ENCODE data around the gene MTG2. TPM values are rescaled to one million over a fixed set of nuclear protein-coding genes. Genes with fewer than 3 reads are reported as not detected.

Gene MTG2
- polyA plus RNA-seq, 1 of the 3 experiments (the other 2 are of a cell fraction), result 42.9 TPM

DNA sequence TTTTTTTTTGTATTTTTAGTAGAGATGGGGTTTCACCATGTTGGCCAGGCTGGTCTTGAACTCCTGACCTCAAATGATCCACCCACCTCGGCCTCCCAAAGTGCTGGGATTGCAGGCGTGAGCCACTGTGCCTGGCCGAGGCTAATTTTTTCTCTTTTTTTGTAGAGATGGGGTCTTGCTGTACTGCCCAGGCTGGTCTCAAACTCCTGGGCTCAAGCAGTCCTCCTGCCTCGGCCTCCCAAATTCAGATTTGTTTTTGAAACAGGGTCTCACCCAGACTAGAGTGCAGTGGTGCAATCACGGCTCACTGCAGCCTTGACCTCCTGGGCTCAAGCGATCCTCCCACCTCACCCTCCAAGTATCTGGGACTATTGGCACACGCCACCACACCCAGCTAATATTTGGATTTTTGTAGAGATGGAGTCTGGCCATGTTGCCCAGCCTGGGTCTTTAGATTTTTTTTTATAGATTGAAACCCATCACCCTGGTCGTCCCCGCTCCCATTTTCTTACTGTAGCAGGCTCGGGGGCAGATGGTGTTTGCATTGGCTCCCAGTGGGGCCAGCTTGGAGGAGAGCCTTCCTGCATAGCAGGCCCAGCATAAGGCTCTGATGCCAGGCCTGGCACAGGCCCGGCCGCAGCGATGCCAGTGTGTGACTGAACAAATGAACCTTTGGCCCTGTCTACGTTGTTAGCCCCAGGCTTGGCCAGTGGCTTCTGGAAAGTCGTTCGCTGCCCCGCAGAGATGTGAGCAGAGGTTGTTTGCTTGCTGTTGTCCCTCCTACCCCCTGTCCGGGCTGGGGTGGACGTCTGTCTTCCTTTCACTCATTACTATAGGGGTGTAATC lies 4.3 kb upstream of the MTG2 start:
- DNase-seq, result no peak
- ChIA-PET CTCF (no interaction called here), POLR2A (no interaction called here)
- 94% methylated on average over 16 of the region's 19 CpGs for WGBS (ENCODE audit: low lambda C conversion rate)
- Histone ChIP-seq H4K20me1 (ENCODE audit: insufficient read depth) (no peaks in the 10 kb centered on the region), H3K4me1 (ENCODE audit: control insufficient read depth in 1 of 2, insufficient read depth in 2 of 2, low read depth in 1 of 2, low read length in 1 of 2) (peaks cover 0 to 13% of the 10 kb centered on the region in 2 experiments; a peak in 1 of 4 replicates), H3K27me3 (ENCODE audit: insufficient read depth) (no peaks in the 10 kb centered on the region), H3K4me3 (ENCODE audit: low read depth in 2 of 2, low read length in 1 of 2) (no peak overlapping the region), H3K36me3 (replicated peaks in 1 of 2; ENCODE audit: control insufficient read depth in 1 of 2, insufficient read depth in 2 of 2, low read length in 1 of 2) (peaks cover 14 to 31% of the 10 kb centered on the region in 2 experiments), H3K79me2 (ENCODE audit: insufficient read depth) (peaks cover 13% of the 10 kb centered on the region), H3K9me2 (no peaks in the 10 kb centered on the region), H3K4me2 (no peak overlapping the region), H3K9me3 (no peaks in the 10 kb centered on the region), H3K27ac (ENCODE audit: low read depth in 2 of 2, low read length in 1 of 2) (no peak overlapping the region), H2AFZ (ENCODE audit: low read depth) (no peak overlapping the region), H3F3A (replicated peaks; ENCODE audit: insufficient read depth) (peaks cover 23% of the 10 kb centered on the region), H3K9ac (no peak overlapping the region)
- TF ChIP-seq TCF12 (IDR thresholded peaks at IDR 0.05) (no peak), GATA2 (CRISPR knock-in tag; IDR thresholded peaks at IDR 0.05) (no peak), TEAD4 (IDR thresholded peaks at IDR 0.05; ENCODE audit: borderline replicate concordance, insufficient read depth) (no peak), RFX5 (IDR thresholded peaks at IDR 0.05; ENCODE audit: low read length) (no peak), TAF1 (IDR thresholded peaks at IDR 0.05; ENCODE audit: borderline replicate concordance, low read depth, low read length) (no peak), FOSL2 (IDR thresholded peaks at IDR 0.05; ENCODE audit: borderline replicate concordance, low read depth) (no peak), SIN3A (IDR thresholded peaks at IDR 0.05; ENCODE audit: borderline replicate concordance, low read depth, low read length) (no peak), RAD21 (IDR thresholded peaks at IDR 0.05; ENCODE audit: low read length) (no peak), JUND (IDR thresholded peaks at IDR 0.05) (no peak), NFIC (IDR thresholded peaks at IDR 0.05; ENCODE audit: borderline replicate concordance) (no peak), MEF2A (IDR thresholded peaks at IDR 0.05; ENCODE audit: borderline replicate concordance, low read depth) (no peak), EZH2phosphoT487 (IDR thresholded peaks at IDR 0.05; ENCODE audit: borderline replicate concordance, low read depth) (no peak)
- TF ChIP-seq, protein P1, sequence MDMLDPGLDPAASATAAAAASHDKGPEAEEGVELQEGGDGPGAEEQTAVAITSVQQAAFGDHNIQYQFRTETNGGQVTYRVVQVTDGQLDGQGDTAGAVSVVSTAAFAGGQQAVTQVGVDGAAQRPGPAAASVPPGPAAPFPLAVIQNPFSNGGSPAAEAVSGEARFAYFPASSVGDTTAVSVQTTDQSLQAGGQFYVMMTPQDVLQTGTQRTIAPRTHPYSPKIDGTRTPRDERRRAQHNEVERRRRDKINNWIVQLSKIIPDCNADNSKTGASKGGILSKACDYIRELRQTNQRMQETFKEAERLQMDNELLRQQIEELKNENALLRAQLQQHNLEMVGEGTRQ (IDR thresholded peaks at IDR 0.05; ENCODE audit: borderline replicate concordance, low read depth, low read length), result no peak
- TF ChIP-seq, protein P2, sequence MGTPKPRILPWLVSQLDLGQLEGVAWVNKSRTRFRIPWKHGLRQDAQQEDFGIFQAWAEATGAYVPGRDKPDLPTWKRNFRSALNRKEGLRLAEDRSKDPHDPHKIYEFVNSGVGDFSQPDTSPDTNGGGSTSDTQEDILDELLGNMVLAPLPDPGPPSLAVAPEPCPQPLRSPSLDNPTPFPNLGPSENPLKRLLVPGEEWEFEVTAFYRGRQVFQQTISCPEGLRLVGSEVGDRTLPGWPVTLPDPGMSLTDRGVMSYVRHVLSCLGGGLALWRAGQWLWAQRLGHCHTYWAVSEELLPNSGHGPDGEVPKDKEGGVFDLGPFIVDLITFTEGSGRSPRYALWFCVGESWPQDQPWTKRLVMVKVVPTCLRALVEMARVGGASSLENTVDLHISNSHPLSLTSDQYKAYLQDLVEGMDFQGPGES (IDR thresholded peaks at IDR 0.05; ENCODE audit: low read depth, low read length), result no peak
- TF ChIP-seq, protein P3, sequence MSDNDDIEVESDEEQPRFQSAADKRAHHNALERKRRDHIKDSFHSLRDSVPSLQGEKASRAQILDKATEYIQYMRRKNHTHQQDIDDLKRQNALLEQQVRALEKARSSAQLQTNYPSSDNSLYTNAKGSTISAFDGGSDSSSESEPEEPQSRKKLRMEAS (IDR thresholded peaks at IDR 0.05; ENCODE audit: low read depth), result no peak

DNA sequence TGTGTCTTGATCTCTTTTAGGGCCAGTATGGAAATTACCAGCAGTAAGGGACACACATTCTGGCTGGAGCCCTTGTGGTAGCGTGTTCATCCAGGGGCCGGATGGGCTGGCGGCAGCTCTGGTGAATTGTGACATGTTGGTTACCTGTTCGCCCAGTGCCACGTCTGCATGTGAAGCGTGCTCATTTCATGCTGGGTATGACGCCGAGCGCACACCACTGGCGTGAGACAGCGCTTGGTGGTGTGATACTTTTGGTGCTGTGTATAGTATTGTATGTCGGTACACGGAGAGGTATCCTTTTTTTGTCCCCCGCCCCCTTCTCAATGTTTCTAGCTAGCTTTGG lies 3.7 kb upstream of the MTG2 start:
- peaks cover 23% of the 10 kb centered on the region for H3F3A ChIP-seq (replicated peaks; ENCODE audit: insufficient read depth)
- no peak for DNase-seq
- ChIA-PET POLR2A (no interaction called here), CTCF (no interaction called here)
- peaks cover 14 to 28% of the 10 kb centered on the region in 2 experiments for H3K36me3 ChIP-seq (replicated peaks in 1 of 2; ENCODE audit: control insufficient read depth in 1 of 2, insufficient read depth in 2 of 2, low read length in 1 of 2)
- no peak overlapping the region for H3K4me3 ChIP-seq (ENCODE audit: low read depth in 2 of 2, low read length in 1 of 2)
- peaks cover 19% of the 10 kb centered on the region for H3K79me2 ChIP-seq (ENCODE audit: insufficient read depth)
- no peaks in the 10 kb centered on the region for H3K9me3 ChIP-seq
- no peak overlapping the region for H3K9ac ChIP-seq
- H3K27ac ChIP-seq (ENCODE audit: low read depth in 2 of 2, low read length in 1 of 2), result no peak overlapping the region
- no peaks in the 10 kb centered on the region for H3K9me2 ChIP-seq
- WGBS (ENCODE audit: low lambda C conversion rate), result 95% methylated on average over 10 of the region's 14 CpGs
- no peaks in the 10 kb centered on the region for H3K27me3 ChIP-seq (ENCODE audit: insufficient read depth)
- H2AFZ ChIP-seq (ENCODE audit: low read depth), result no peak overlapping the region
- peaks cover 5 to 19% of the 10 kb centered on the region in 2 experiments; a peak in 1 of 4 replicates for H3K4me1 ChIP-seq (ENCODE audit: control insufficient read depth in 1 of 2, insufficient read depth in 2 of 2, low read depth in 1 of 2, low read length in 1 of 2)
- H3K4me2 ChIP-seq, result no peak overlapping the region
- TF ChIP-seq, protein P4, sequence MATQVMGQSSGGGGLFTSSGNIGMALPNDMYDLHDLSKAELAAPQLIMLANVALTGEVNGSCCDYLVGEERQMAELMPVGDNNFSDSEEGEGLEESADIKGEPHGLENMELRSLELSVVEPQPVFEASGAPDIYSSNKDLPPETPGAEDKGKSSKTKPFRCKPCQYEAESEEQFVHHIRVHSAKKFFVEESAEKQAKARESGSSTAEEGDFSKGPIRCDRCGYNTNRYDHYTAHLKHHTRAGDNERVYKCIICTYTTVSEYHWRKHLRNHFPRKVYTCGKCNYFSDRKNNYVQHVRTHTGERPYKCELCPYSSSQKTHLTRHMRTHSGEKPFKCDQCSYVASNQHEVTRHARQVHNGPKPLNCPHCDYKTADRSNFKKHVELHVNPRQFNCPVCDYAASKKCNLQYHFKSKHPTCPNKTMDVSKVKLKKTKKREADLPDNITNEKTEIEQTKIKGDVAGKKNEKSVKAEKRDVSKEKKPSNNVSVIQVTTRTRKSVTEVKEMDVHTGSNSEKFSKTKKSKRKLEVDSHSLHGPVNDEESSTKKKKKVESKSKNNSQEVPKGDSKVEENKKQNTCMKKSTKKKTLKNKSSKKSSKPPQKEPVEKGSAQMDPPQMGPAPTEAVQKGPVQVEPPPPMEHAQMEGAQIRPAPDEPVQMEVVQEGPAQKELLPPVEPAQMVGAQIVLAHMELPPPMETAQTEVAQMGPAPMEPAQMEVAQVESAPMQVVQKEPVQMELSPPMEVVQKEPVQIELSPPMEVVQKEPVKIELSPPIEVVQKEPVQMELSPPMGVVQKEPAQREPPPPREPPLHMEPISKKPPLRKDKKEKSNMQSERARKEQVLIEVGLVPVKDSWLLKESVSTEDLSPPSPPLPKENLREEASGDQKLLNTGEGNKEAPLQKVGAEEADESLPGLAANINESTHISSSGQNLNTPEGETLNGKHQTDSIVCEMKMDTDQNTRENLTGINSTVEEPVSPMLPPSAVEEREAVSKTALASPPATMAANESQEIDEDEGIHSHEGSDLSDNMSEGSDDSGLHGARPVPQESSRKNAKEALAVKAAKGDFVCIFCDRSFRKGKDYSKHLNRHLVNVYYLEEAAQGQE (IDR thresholded peaks at IDR 0.05; ENCODE audit: low read depth, low read length), result no peak
- TF ChIP-seq TAF1 (IDR thresholded peaks at IDR 0.05; ENCODE audit: borderline replicate concordance, low read depth, low read length), result no peak
- no peak for TF ChIP-seq POLR2AphosphoS5 (IDR thresholded peaks at IDR 0.05; ENCODE audit: low read depth, low read length)
- TF ChIP-seq RFX5 (IDR thresholded peaks at IDR 0.05; ENCODE audit: low read length), result no peak
- TF ChIP-seq TEAD4 (IDR thresholded peaks at IDR 0.05; ENCODE audit: borderline replicate concordance, insufficient read depth), result no peak
- no peak for TF ChIP-seq JUND (IDR thresholded peaks at IDR 0.05)
- TF ChIP-seq, protein P3 (IDR thresholded peaks at IDR 0.05; ENCODE audit: low read depth), result no peak
- no peak for TF ChIP-seq EP300 (IDR thresholded peaks at IDR 0.05; ENCODE audit: borderline replicate concordance in 1 of 2, low read depth in 1 of 2, low read length in 1 of 2)
- TF ChIP-seq CHD2 (IDR thresholded peaks at IDR 0.05; ENCODE audit: low read length, partially characterized antibody), result no peak
- no peaks in the 10 kb centered on the region for H4K20me1 ChIP-seq (ENCODE audit: insufficient read depth)
